GM18870 (cell line): ENCODE results near the gene TYRO3.

ENCODE experiments used
- ATAC-seq: cut with Tn5 transposase; IDR thresholded peaks from one replicate; pipeline ENCODE4 v1.9.1; 2021; ENCODE audit warnings: moderate library complexity; ENCODE audit not compliant: unreplicated experiment

The TYRO3 gene

GRCh38 chr15:41558400-41559238 lies at the start of gene TYRO3:
TYRO3 (plus strand) TSS chr15:41559212; CDS start chr15:41559258, 46 bp downstream.
- no peak for ATAC-seq

GRCh38 chr15:41510728-41511127 lies 48.3 kb upstream of the TYRO3 start:
- no peak for ATAC-seq

GRCh38 chr15:41511331-41511898 lies 47.6 kb upstream of the TYRO3 start:
- no peak for ATAC-seq

GRCh38 chr15:41511899-41512369 lies 47.1 kb upstream of the TYRO3 start:
- no peak for ATAC-seq

GRCh38 chr15:41512512-41512939 lies 46.5 kb upstream of the TYRO3 start:
- no peak for ATAC-seq

- ATAC-seq: no peak
Measured at GRCh38 chr15:41512940-41513505, 46.0 kb upstream of the TYRO3 start.

GRCh38 chr15:41513506-41514227 lies 45.3 kb upstream of the TYRO3 start, which contains the start of gene LTK:
LTK (minus strand) TSS chr15:41513827; CDS start chr15:41513709, 118 bp downstream.
- ATAC-seq: no peak

- ATAC-seq: no peak
Measured at GRCh38 chr15:41517895-41518449, 41.0 kb upstream of the TYRO3 start.

GRCh38 chr15:41520636-41521035 lies 38.4 kb upstream of the TYRO3 start:
- ATAC-seq: no peak

GRCh38 chr15:41521614-41522013 lies 37.4 kb upstream of the TYRO3 start:
- ATAC-seq: no peak

GRCh38 chr15:41523097-41523496 lies 35.9 kb upstream of the TYRO3 start:
- ATAC-seq: no peak

- no peak for ATAC-seq
Measured at GRCh38 chr15:41530363-41530956, 28.6 kb upstream of the TYRO3 start.

GRCh38 chr15:41535544-41535943 lies 23.5 kb upstream of the TYRO3 start:
- no peak for ATAC-seq

GRCh38 chr15:41536866-41537265 lies 22.1 kb upstream of the TYRO3 start:
- ATAC-seq: no peak

- no peak for ATAC-seq
Measured at GRCh38 chr15:41543521-41543870, 15.5 kb upstream of the TYRO3 start.

GRCh38 chr15:41544650-41545015 lies 14.4 kb upstream of the TYRO3 start:
- ATAC-seq: no peak

GRCh38 chr15:41545218-41545617 lies 13.8 kb upstream of the TYRO3 start:
- no peak for ATAC-seq

GRCh38 chr15:41546851-41547786 lies 11.9 kb upstream of the TYRO3 start:
- no peak for ATAC-seq

- ATAC-seq: no peak
Measured at GRCh38 chr15:41550066-41550775, 8.8 kb upstream of the TYRO3 start.
